H1 (cell line): ENCODE data around the gene MAP4K4. TPM values are rescaled to one million over a fixed set of nuclear protein-coding genes. Genes with fewer than 3 reads are reported as not detected.
A peak's percentile ranks its signal among the peaks of the same experiment; 100 is the strongest.

ENCODE experiments used
- CTCF ChIA-PET: fragments of 300-600 bp; sonication (Branson Sonifier 250); formaldehyde crosslinking; loops from one replicate; lab custom pipeline; 2021; ENCODE audit not compliant: partially characterized antibody; lab: Charles Lee
- POLR2A ChIA-PET: fragments of 300-600 bp; sonication (Branson Sonifier 250); formaldehyde crosslinking; loops from one replicate; lab custom pipeline; 2021; ENCODE audit warnings: inconsistent platforms; ENCODE audit not compliant: partially characterized antibody; lab: Charles Lee
- DNase-seq, 2 experiments: peaks; one replicate each; pipeline versions ENCODE4 v3.0.0 to v3.0.0-alpha.2; 2010 to 2022; ENCODE audit warnings: low spot score in 2 of 2, low read depth in 1 of 2, mixed read lengths in 1 of 2
- FAIRE-seq: peaks from 2 replicates; lab custom pipeline; 2011; peaks lifted over from hg19 to GRCh38; lab: Jason Lieb, UNC
- H2AFZ ChIP-seq: 2 replicates; pipeline ENCODE4 v1.8.1; 2012; ENCODE audit warnings: low read length, inconsistent platforms
- H2AK5ac ChIP-seq: 2 replicates; pipeline ENCODE4 v1.6.1; 2013; ENCODE audit warnings: low read depth, low read length
- H2BK120ac ChIP-seq: replicated peaks from 2 replicates; pipeline ENCODE3; 2013; ENCODE audit warnings: low read depth, low read length, inconsistent platforms
- H2BK12ac ChIP-seq: 2 replicates; pipeline ENCODE4 v1.6.1; 2013; ENCODE audit warnings: low read depth, low read length
- H2BK15ac ChIP-seq: 2 replicates; pipeline ENCODE4 v1.6.1; 2013; ENCODE audit warnings: low read length
- H2BK20ac ChIP-seq: 2 replicates; pipeline ENCODE4 v1.6.1; 2013; ENCODE audit warnings: low read length
- H2BK5ac ChIP-seq: 2 replicates; pipeline ENCODE4 v1.6.1; 2013; ENCODE audit warnings: low read depth, low read length
- H3K14ac ChIP-seq: 2 replicates; pipeline ENCODE4 v1.6.1; 2013; ENCODE audit warnings: inconsistent platforms; ENCODE audit not compliant: insufficient read length
- H3K18ac ChIP-seq: 2 replicates; pipeline ENCODE4 v1.6.1; 2013; ENCODE audit warnings: low read length; ENCODE audit errors: extremely low read depth
- H3K23ac ChIP-seq: 2 replicates; pipeline ENCODE4 v1.6.1; 2013; ENCODE audit warnings: inconsistent platforms; ENCODE audit not compliant: insufficient read length
- H3K23me2 ChIP-seq: 2 replicates; pipeline ENCODE4 v1.6.1; 2013; ENCODE audit warnings: low read depth, low read length
- H3K27ac ChIP-seq: 2 replicates; pipeline ENCODE4 v1.6.1; 2011; ENCODE audit warnings: low read depth, low read length, inconsistent platforms
- H3K27me3 ChIP-seq, 4 experiments: replicated peaks in 1 of 4; 1 replicate in 1 of 4; 2 replicates in 3 of 4; pipeline versions ENCODE4 v1.6.1 to v1.8.1; 2011 to 2013; ENCODE audit warnings: low read length in 3 of 4, mild to moderate bottlenecking in 3 of 4, inconsistent platforms in 2 of 4, mixed read lengths in 2 of 4, moderate library complexity in 1 of 4; ENCODE audit not compliant: control insufficient read depth in 3 of 4, insufficient read depth in 3 of 4; ENCODE audit errors: extremely low read depth in 1 of 4
- H3K36me3 ChIP-seq, 4 experiments: 2 replicates each; pipeline versions ENCODE4 v1.6.1 to v1.8.1; 2011 to 2013; ENCODE audit warnings: mild to moderate bottlenecking in 4 of 4, low read length in 3 of 4, moderate library complexity in 2 of 4, control low read depth in 1 of 4, inconsistent platforms in 1 of 4; ENCODE audit not compliant: insufficient read depth in 4 of 4, control insufficient read depth in 2 of 4
- H3K4ac ChIP-seq: replicated peaks from 2 replicates; pipeline ENCODE3; 2013; ENCODE audit warnings: low read length, low read depth, mixed read lengths, inconsistent platforms; ENCODE audit not compliant: insufficient read length
- H3K4me1 ChIP-seq, 4 experiments: replicated peaks in 1 of 4; 1 replicate in 1 of 4; 2 replicates in 3 of 4; pipeline versions ENCODE4 v1.6.1 to v1.8.1; 2011 to 2013; ENCODE audit warnings: low read length in 3 of 4, inconsistent platforms in 2 of 4, mixed read lengths in 1 of 4; ENCODE audit not compliant: insufficient read depth in 4 of 4, control insufficient read depth in 3 of 4
- H3K4me2 ChIP-seq, 2 experiments: 2 replicates each; pipeline versions ENCODE4 v1.6.1 to v1.8.1; 2011 to 2013; ENCODE audit warnings: low read depth in 2 of 2, low read length in 2 of 2, control low read depth in 1 of 2, inconsistent platforms in 1 of 2, mild to moderate bottlenecking in 1 of 2; ENCODE audit not compliant: insufficient read depth in 1 of 2
- H3K4me3 ChIP-seq, 4 experiments: fragments of 200-600, 300-600 bp in 1 of 4; sonication (generic), shearing (Covaris generic), sonication (Bioruptor Twin) in 1 of 4; 2 replicates each; pipeline versions ENCODE4 v1.5.1 to v1.8.1; 2011 to 2016; ENCODE audit warnings: low read length in 4 of 4, low read depth in 3 of 4, control low read depth in 2 of 4, inconsistent platforms in 2 of 4, mild to moderate bottlenecking in 2 of 4, mixed read lengths in 1 of 4, moderate library complexity in 1 of 4; ENCODE audit not compliant: insufficient read depth in 2 of 4; ENCODE audit errors: extremely low read depth in 1 of 4
- H3K56ac ChIP-seq: replicated peaks from 2 replicates; pipeline ENCODE3; 2013; ENCODE audit warnings: low read depth, mild to moderate bottlenecking, mixed read lengths, low read length, inconsistent platforms; ENCODE audit not compliant: insufficient read length
- H3K79me1 ChIP-seq: 2 replicates; pipeline ENCODE4 v1.6.1; 2013; ENCODE audit warnings: low read depth, low read length, control low read depth
- H3K79me2 ChIP-seq, 2 experiments: 2 replicates each; pipeline versions ENCODE4 v1.6.1 to v1.8.1; 2012 to 2013; ENCODE audit warnings: low read length in 2 of 2, mild to moderate bottlenecking in 2 of 2, inconsistent platforms in 1 of 2; ENCODE audit not compliant: insufficient read depth in 2 of 2, control insufficient read depth in 1 of 2
- H3K9ac ChIP-seq, 4 experiments: replicated peaks in 1 of 4; 1 replicate in 1 of 4; 2 replicates in 3 of 4; pipeline versions ENCODE4 v1.6.1 to v1.8.1; 2011 to 2013; ENCODE audit warnings: low read depth in 3 of 4, low read length in 3 of 4, control low read depth in 2 of 4, mild to moderate bottlenecking in 2 of 4, moderate library complexity in 2 of 4, inconsistent platforms in 1 of 4; ENCODE audit errors: extremely low read depth in 1 of 4
- H3K9me3 ChIP-seq, 2 experiments: 2 replicates each; pipeline versions ENCODE4 v1.6.1 to v1.8.1; 2012 to 2013; ENCODE audit warnings: mild to moderate bottlenecking in 2 of 2, moderate library complexity in 2 of 2, control low read depth in 1 of 2, inconsistent platforms in 1 of 2, low read depth in 1 of 2, low read length in 1 of 2, mixed read lengths in 1 of 2; ENCODE audit not compliant: insufficient read depth in 2 of 2
- H4K20me1 ChIP-seq, 2 experiments: replicated peaks in 1 of 2; 2 replicates each; pipeline versions ENCODE3 to v1.8.1; 2011 to 2013; ENCODE audit warnings: inconsistent platforms in 2 of 2, low read length in 2 of 2, mild to moderate bottlenecking in 1 of 2; ENCODE audit not compliant: insufficient read depth in 2 of 2, control insufficient read depth in 1 of 2
- H4K5ac ChIP-seq: 2 replicates; pipeline ENCODE4 v1.6.1; 2013; ENCODE audit warnings: low read length, low read depth, mixed read lengths, inconsistent platforms; ENCODE audit not compliant: insufficient read length
- H4K8ac ChIP-seq: 2 replicates; pipeline ENCODE4 v1.8.0; 2013; ENCODE audit warnings: mild to moderate bottlenecking, moderate library complexity, low read length, inconsistent platforms; ENCODE audit not compliant: insufficient read depth; ENCODE audit errors: extremely low read depth
- H4K91ac ChIP-seq: replicated peaks from 2 replicates; pipeline ENCODE3; 2013; ENCODE audit warnings: low read length, mixed read lengths, inconsistent platforms; ENCODE audit not compliant: insufficient read length
- CEBPB ChIP-seq: IDR thresholded peaks from 2 replicates; pipeline ENCODE4 v1.6.1; 2012; ENCODE audit warnings: low read depth, low read length
- CREB1 ChIP-seq: IDR thresholded peaks from 2 replicates; pipeline ENCODE4 v1.6.1; 2012; ENCODE audit warnings: inconsistent platforms
- HDAC6 ChIP-seq: IDR thresholded peaks from one replicate; pipeline ENCODE4 v1.7.1; 2012; ENCODE audit warnings: low read depth, mild to moderate bottlenecking, inconsistent platforms, low read length, moderate library complexity
- KDM1A ChIP-seq: fragments of 200-600, 300-600 bp; sonication (generic); IDR thresholded peaks from 2 replicates; pipeline ENCODE4 v1.7.1; 2016; ENCODE audit warnings: mild to moderate bottlenecking, low read length, borderline replicate concordance
- MAFK ChIP-seq: IDR thresholded peaks from 2 replicates; pipeline ENCODE4 v1.6.1; 2012; ENCODE audit warnings: low read depth, mild to moderate bottlenecking, improper control_type of control experiment, low read length
- RAD21 ChIP-seq, 2 experiments: IDR thresholded peaks in 1 of 2; conservative IDR thresholded peaks in 1 of 2; 2 replicates each; pipeline ENCODE4 v1.6.1; 2011; ENCODE audit warnings: low read depth in 2 of 2, low read length in 2 of 2, improper control_type of control experiment in 1 of 2, inconsistent platforms in 1 of 2, mild to moderate bottlenecking in 1 of 2, moderate library complexity in 1 of 2
- TEAD4 ChIP-seq: IDR thresholded peaks from 2 replicates; pipeline ENCODE4 v1.6.1; 2012; ENCODE audit warnings: low read depth, low read length, inconsistent platforms, mixed read lengths
- WGBS, 2 experiments: shearing (Covaris generic) in 1 of 2; methylation state at CpG; one replicate each; pipeline versions ENCODE4 v1.1.6 to v1.1.7; 2013 to 2015; ENCODE audit warnings: low lambda C conversion rate in 2 of 2, mixed read lengths in 2 of 2, inconsistent platforms in 1 of 2, low coverage in 1 of 2, missing lambda C conversion rate in 1 of 2; ENCODE audit not compliant: insufficient replicate concordance in 2 of 2, insufficient coverage in 1 of 2, insufficient read length in 1 of 2; ENCODE audit errors: extremely low coverage in 1 of 2, missing lambda C conversion rate in 1 of 2; 5-methylcytosine and 5-hydroxymethylcytosine counted together
- polyA plus RNA-seq, 7 experiments: library from polyadenylated mRNA; depleted of rRNA in 3 of 7; stranded (reverse) in 5 of 7; unstranded in 2 of 7; fragments of >200 nt in 5 of 7; fragments of 200-250 nt in 2 of 7; gene quantifications; 1 replicate in 5 of 7; 2 replicates in 1 of 7; 4 replicates in 1 of 7; pipeline versions ENCODE4 v1.2.1 to v1.2.3, GENCODE V29; 2011 to 2013; ENCODE audit warnings: missing spikeins in 2 of 7, mixed read lengths in 2 of 7
- total RNA-seq: library from RNA; stranded (reverse); fragmentation: NEBNext Ultra II Directional; extraction: Animal tissue kit (Norgen Biotek cat#: 25700); gene quantifications from 2 replicates; pipeline ENCODE4 v1.2.1, GENCODE V29; 2021
- TF ChIP-seq, protein P1 (sequence below): IDR thresholded peaks from 2 replicates; pipeline ENCODE4 v1.6.1; 2011; ENCODE audit warnings: low read depth, mild to moderate bottlenecking, low read length; ENCODE audit not compliant: insufficient read depth

The MAP4K4 gene
- total and polyA plus RNA-seq, 2 of the 8 experiments (the other 6 are each of a cell fraction or from before 2014, with no cell fraction given): 53.2 to 138 TPM

DNA sequence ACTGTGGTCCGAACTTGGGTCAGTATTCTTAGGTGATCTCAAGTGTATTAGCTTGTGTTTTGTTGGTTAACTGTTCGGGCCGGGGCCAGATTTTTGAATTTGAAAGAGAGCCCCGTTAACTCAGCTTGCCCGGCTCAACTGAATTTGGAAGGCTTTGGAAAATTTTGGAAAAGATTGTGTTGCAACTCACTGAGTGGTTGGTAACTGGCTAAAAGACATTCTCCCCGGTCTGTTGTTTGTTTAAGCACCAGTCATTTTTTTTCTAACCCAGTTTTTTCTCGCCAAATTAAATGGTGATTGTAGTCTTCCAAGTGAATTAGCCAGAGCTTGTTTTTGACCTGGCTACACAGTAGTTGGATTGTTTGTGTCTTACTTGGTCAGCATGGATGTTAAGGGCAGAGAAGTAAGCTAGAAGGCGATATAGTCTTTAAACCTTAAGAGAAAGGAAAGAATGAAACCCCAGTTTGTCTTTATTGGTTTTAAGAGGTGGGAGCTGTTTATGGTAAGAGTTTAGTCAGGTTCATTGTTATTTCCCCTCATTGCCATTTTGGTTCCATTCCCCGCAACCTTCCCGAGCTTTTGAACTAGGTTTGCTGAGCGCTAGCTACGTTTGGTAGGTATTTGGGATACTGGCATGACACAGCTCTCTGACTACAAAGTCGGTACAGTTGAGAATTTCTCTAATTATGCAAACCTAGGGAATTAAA lies 2.4 kb downstream of the MAP4K4 start:
- H3K27ac ChIP-seq: no peak overlapping the region
- WGBS, 2 experiments: 17% methylated on average over 13 of the region's 13 CpGs; no CpG with 5 or more reads in 1 of the 2 experiments
- peak overlapping the region; percentile 86 to 94 (median 92) for H3K4me3 ChIP-seq
- peak overlapping the region; percentile 32; the same call in 1 of the 2 replicates for H3K18ac ChIP-seq
- no peak overlapping the region for H3K4ac ChIP-seq
- peaks cover 26 to 67% of the 10 kb centered on the region in 2 experiments for H3K79me2 ChIP-seq
- no peak overlapping the region for H3K14ac ChIP-seq
- H2AFZ ChIP-seq: no peak overlapping the region
- H4K91ac ChIP-seq: no peak overlapping the region
- no peaks in the 10 kb centered on the region; a peak in 1 of 8 replicates for H3K36me3 ChIP-seq
- peak overlapping the region; percentile 90 to 93 for H3K4me2 ChIP-seq
- H3K9me3 ChIP-seq: no peaks in the 10 kb centered on the region
- no peak overlapping the region for H4K5ac ChIP-seq
- H3K56ac ChIP-seq: no peak overlapping the region
- peak overlapping the region in 1 of 4 experiments; percentile 6; a peak in 1 of 7 replicates for H3K9ac ChIP-seq
- H2AK5ac ChIP-seq: no peak overlapping the region
- no peak overlapping the region for H3K23ac ChIP-seq
- H2BK120ac ChIP-seq: no peak overlapping the region
- peaks cover 2 to 13% of the 10 kb centered on the region in 2 experiments for H4K20me1 ChIP-seq
- H2BK12ac ChIP-seq: no peak overlapping the region
- ChIA-PET CTCF (interaction anchor here (0.6 to 1.7 kb wide), 9 partner anchors 8 to 366 kb away, joined by 3 to 7 read pairs (median 4); no protein-coding TSS in a partner anchor), POLR2A (interaction anchor here (1.4 to 4.2 kb wide), 4 partner anchors 8 to 93 kb away, joined by 4 to 33 read pairs (median 6); no protein-coding TSS in a partner anchor)
- H3K23me2 ChIP-seq: peaks cover 18% of the 10 kb centered on the region
- H4K8ac ChIP-seq: no peak overlapping the region
- no peak overlapping the region for H2BK5ac ChIP-seq
- H3K4me1 ChIP-seq: peaks cover 4 to 10% (median 8%) of the 10 kb centered on the region in 4 experiments; a peak in 6 of 7 replicates
- H3K79me1 ChIP-seq: peaks cover 7% of the 10 kb centered on the region
- no peak overlapping the region for H2BK15ac ChIP-seq
- FAIRE-seq (no peak), DNase-seq (no peak)
- no peaks in the 10 kb centered on the region for H3K27me3 ChIP-seq
- H2BK20ac ChIP-seq: no peak overlapping the region
- TF ChIP-seq MAFK (no peak), CEBPB (no peak), TEAD4 (no peak), KDM1A (no peak), CREB1 (no peak), RAD21 (IDR thresholded peaks at IDR 0.05 in 1 of 2, conservative IDR thresholded peaks at IDR 0.05 in 1 of 2; ENCODE audit: low read depth in 2 of 2, low read length in 2 of 2) (no peak), HDAC6 (no peak)
- TF ChIP-seq, protein P1, sequence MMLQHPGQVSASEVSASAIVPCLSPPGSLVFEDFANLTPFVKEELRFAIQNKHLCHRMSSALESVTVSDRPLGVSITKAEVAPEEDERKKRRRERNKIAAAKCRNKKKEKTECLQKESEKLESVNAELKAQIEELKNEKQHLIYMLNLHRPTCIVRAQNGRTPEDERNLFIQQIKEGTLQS: no peak
